OCI-M2 (cell line): Measurements from ENCODE around the gene CFAP65.

Experiments
- DNase-seq: peaks from one replicate; lab custom pipeline; 2025; ENCODE audit not compliant: unreplicated experiment; lab: John Stamatoyannopoulos, UW

The CFAP65 gene, protein sequence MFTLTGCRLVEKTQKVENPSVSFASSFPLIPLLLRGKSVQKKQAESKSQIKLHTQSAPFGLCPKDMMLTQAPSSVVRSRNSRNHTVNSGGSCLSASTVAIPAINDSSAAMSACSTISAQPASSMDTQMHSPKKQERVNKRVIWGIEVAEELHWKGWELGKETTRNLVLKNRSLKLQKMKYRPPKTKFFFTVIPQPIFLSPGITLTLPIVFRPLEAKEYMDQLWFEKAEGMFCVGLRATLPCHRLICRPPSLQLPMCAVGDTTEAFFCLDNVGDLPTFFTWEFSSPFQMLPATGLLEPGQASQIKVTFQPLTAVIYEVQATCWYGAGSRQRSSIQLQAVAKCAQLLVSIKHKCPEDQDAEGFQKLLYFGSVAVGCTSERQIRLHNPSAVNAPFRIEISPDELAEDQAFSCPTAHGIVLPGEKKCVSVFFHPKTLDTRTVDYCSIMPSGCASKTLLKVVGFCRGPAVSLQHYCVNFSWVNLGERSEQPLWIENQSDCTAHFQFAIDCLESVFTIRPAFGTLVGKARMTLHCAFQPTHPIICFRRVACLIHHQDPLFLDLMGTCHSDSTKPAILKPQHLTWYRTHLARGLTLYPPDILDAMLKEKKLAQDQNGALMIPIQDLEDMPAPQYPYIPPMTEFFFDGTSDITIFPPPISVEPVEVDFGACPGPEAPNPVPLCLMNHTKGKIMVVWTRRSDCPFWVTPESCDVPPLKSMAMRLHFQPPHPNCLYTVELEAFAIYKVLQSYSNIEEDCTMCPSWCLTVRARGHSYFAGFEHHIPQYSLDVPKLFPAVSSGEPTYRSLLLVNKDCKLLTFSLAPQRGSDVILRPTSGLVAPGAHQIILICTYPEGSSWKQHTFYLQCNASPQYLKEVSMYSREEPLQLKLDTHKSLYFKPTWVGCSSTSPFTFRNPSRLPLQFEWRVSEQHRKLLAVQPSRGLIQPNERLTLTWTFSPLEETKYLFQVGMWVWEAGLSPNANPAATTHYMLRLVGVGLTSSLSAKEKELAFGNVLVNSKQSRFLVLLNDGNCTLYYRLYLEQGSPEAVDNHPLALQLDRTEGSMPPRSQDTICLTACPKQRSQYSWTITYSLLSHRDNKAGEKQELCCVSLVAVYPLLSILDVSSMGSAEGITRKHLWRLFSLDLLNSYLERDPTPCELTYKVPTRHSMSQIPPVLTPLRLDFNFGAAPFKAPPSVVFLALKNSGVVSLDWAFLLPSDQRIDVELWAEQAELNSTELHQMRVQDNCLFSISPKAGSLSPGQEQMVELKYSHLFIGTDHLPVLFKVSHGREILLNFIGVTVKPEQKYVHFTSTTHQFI (N-terminal part only)

GRCh38 chr2:219041252-219041651 is at the start of gene CFAP65:
TSS of gene CFAP65 (minus strand) at chr2:219041516. CDS start at chr2:219039048, 2,468 bp downstream.
- peak; percentile 12 for DNase-seq

GRCh38 chr2:219090436-219091299 is 49.4 kb upstream of the CFAP65 start:
- no peak for DNase-seq

- no peak for DNase-seq
These were observed 48.0 kb upstream of the CFAP65 start for GRCh38 chr2:219089330-219089729.

GRCh38 chr2:219087848-219088247 is 46.5 kb upstream of the CFAP65 start:
- no peak for DNase-seq

GRCh38 chr2:219087361-219087760 is 46.0 kb upstream of the CFAP65 start:
- no peak for DNase-seq

DNA sequence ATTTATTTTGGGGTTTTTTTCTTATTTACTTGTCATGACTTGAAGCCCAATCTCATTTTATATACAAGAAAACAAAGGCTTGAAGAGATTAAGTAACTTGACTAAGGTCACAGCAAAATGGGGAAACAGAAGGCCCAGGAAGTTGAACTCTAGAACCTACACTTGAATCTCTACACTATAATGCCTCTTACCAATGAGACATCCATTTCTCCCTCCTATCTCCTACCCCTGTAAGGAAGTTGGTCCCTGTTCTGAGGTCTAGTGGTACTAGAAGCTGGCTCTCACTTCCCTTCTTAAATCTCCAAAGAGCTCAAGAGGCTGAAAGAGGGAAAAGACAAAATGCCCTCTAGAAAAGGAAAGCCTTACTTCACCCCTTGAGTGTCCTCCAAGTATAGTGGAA is 44.9 kb upstream of the CFAP65 start:
- DNase-seq: no peak

DNA sequence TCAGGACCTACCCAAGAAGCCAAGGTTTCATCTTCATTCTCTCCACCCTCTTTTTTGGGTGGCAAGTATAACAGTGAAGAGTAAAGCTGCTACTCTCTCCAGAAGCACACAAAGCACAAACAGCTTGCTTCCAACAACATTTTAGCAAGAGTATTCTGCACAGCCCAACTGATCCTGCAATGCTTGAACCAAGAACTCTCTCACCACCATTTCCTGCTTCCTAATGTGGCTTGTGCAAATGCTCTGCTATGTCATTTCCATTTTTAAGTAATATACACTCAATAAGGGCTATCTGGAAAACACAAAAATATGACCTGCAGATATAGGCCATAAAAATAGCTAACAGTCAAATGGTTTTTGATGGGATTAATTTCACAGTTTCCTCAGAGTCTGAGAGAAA is 43.5 kb upstream of the CFAP65 start:
- DNase-seq: no peak

GRCh38 chr2:219082332-219082958 is 41.1 kb upstream of the CFAP65 start:
- no peak for DNase-seq

DNA sequence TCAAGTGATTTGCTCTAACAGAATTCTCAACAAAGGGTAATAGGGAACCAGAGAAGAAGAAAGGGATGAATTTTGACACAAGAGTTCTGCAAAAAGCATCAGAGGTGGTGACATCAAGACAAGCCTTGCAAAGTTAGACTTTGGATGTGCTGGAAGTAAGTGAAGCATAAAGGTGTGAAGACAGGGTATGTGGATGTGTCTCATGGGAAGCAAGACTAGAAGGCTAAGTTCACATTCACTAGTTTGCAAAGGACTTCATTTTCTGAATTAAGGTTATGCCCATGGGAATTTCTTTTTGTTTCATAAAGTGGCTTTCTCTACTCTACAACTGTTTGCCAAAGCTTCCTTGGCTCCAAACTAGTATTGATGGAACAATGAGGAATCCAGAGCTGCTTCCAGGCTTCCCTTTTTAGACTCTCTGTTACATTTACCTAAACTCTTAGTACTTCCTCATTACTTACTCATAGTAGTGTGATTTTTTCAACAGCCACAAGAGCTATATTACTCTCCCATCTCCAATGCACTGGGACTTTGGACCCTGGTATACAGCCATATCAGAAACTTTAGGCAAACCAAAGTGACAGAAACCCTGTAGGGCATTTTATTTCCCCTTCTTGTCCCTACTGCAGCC is 40.5 kb upstream of the CFAP65 start:
- DNase-seq: no peak

DNA sequence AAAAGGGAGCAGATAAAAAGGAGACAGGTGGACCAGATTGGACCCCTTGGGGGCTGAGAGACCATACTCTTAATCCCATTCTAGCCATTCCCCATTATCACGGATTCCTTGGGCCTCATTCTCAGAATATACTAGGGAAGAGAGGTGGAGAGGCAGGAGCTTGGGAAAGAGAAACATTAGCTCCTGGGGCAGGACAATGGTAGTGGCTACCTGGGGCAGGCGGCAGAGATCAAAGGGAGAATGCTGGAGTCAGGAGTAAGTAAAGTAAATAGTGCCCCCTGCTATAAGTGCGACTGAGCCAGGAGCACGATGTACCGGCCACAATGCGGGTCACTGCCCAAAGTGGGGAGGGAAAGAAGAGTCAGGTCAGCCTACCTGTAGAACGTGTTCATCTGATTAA is 39.8 kb upstream of the CFAP65 start:
- no peak for DNase-seq

DNA sequence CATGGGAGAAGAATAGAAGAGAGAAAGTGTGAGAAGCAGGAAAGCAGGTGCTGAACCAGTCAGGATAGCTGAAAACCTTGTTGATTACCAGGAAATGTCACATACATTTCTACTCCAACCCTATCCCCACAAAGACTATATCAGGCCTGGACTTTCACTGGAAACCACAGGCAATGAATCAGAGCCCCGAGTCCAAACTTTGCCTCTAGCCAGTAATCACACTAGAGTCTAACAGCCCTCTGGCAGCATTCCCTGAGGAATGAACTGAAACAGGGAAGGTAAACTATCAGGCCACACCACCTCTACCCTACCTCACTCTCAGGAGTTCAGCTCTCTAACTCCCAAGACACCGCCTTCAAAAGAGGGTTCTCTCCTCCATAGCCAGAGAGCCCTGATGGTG is 38.1 kb upstream of the CFAP65 start:
- DNase-seq: no peak

DNA sequence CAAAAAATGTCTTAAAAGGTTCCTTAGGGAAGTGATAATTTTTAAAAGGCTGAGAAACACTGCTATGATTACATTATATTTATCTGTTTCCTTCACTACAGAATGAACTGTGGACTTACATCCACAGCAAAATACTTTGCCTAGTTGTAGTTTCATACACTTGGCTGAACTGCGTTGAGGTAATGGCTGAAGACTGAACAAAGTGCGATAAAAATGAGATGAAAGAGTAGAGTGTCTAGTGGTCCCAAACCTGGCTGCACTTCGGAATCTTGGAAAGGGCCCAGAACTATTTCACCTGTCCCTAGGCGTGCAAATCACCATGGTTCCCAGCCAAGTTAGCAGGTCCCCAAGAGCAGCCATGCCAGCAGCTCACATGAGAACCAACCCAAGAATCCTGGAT is 37.6 kb upstream of the CFAP65 start:
- DNase-seq: no peak

DNA sequence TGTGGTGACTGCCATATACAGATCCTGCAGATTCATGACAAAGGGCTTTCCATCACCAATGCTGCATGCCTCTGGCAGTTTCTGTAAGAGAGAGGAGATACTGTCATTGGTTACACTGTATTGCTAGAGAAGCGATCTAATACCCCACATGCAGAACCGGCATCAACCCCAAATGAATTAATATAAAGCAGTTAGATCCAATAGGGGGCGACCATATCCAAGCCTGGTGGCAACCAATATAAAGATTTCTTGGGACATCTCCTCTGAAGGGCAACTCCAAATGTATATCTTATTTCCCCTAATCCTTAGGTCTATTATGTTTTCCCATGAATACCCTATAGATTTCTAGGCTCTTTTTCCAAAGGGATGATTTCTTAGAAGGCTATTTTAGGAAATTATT is 36.8 kb upstream of the CFAP65 start:
- no peak for DNase-seq

DNA sequence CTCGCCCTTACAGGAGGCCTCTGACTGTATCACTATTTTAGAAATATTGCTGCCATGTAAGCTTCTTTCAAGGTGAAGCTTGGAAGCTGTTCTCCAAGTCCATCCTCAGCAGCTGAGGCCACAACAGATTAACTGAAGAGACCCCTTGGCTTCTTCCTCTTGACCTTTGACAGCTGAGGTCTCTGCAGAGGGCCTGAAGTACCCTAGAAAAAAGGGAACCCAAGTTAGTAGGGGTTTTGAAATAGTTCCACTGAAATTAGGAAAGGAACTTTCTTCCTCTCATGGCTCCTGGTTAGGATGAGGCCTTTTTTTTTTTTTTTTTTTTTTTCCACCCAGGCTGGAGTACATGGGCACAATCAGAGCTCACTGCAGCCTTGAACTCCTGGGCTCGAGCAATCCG is 34.9 kb upstream of the CFAP65 start:
- no peak for DNase-seq

DNA sequence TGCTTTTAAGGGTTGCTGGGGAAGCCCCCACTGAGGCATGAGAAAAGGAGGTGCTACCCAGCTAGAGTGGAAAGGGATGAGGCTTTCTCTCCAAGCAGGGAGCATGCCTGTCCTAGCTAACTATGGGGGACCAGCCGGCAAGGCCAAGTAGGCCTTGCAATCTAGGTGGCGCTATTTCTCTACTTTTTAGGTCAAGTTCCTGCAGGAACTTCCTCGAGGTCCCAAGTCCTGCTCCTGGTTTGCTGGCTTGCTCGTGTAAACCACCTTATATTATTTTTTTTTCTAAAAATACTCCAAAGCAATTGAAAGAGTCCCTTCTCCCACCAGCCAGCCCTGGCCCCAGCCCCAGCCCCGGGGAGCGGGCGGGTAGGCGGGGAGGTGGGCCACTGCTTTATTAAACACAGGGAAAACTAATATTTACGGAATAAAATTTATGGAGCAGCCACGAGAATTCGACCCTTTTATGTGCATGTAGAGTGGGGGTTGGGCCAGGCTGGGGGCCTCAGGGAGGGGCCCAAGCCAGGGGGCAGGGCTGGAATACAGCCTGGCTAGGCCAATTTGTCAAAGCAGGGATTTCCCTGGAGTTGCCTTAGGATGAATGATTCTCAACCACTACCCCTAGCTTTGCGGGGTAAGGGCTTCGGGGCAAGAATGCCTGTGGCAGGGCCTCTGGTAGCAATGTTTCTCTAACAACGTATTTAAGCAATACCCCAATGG is 32.3 kb upstream of the CFAP65 start:
- DNase-seq: no peak

DNA sequence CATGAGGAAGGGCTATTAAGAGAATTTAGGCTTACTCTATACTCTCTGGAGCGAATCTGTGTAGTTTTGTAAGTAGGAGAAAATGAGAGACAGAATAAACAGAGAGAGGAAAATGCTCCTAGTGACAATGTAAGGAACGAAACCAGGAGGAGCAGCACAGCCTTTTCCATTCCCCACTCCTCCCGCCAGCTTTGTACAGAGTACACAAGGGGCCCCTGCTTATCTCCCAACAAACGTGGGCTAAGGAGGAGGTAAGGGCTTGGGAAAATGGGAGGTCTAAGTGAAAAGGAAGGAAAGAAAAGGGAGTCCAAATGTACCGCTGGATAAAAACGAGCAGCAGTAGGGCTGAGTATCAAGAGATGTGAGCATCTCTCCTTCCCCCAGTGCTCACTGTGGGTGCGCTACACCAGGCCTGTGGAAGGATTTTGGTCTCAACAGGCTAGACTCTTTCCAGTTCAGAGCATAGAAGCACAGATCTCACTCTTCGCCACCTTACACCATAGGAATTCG is 31.5 kb upstream of the CFAP65 start:
- no peak for DNase-seq

DNA sequence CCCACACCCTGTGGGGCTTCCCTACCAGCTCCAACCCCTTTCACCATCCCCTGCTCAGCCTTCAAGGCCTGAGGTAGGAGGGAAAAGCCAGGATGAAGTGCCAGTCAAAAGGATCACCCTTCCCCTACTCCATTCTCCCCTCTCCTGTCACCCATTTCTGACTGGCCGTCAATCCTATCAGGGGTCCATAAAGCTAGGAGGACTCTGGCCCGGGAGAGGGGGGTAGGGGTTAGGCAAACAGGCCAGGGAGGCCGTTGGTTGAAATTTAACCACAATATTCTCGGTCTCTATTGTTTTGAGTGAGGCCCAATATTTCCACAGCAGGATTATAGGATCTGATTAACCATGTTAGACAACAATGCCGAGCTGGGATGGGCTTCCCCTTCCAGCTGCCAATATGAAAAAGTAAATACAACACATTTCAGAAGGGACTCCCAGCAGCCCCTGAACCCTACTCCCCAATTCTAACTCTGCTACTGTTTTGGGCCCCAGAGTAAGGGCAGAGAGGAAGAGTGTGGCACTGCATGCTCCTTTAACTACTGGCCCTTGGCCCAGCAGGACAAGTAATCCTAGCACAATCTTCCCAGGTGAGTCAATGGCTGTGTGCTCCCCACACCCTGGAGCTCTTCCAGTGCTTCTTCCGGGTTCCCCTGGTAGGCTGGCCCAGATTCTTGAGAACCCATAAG is 30.0 kb upstream of the CFAP65 start:
- no peak for DNase-seq

GRCh38 chr2:219065484-219065883 is 24.2 kb upstream of the CFAP65 start:
- no peak for DNase-seq
